ENCODE data around the gene KDM5B.

The KDM5B gene

DNA sequence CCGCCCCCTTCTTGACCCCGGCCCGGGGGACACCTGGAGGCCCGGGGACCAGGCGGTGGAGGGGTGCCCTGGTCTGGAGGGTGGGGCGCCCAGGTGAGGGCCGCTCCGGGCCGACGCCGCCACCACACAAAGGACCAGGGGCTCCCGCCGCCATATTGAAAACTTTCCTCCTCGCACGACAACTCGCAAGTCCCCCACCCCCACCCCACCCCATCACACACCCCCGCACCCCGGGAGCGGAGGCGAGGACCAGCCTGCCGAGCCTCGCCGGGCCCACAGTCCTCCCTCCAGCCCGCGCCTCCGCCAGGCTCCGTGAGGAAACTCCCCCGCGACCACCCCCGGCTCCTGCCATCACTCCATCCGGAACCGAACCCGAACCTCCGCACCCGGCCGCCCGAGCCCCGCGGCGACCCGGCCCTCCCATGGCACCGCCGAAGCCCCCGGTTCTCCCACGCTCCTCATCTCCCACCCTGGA, 733 bp downstream of the KDM5B start:
- no peak for DNase-seq
- H4K20me1 ChIP-seq (ENCODE audit: insufficient read depth, low read length), result no peaks in the 10 kb centered on the region
- H3K9me3 ChIP-seq (replicated peaks; ENCODE audit: insufficient read depth, low read length), result no peaks in the 10 kb centered on the region
- 0 out of 2 replicates have a peak, but pooled peaks cover 2% of the 10 kb centered on the region for H3K4me1 ChIP-seq (ENCODE audit: low read length)
- peaks cover 37% of the 10 kb centered on the region for H3K27me3 ChIP-seq (replicated peaks; ENCODE audit: insufficient read depth, low read length)
- peak overlapping the region; percentile 94 for H2AFZ ChIP-seq (ENCODE audit: low read length)
- H3K79me2 ChIP-seq (ENCODE audit: low read length), result no peaks in the 10 kb centered on the region
- H3K36me3 ChIP-seq (replicated peaks; ENCODE audit: insufficient read depth, low read length), result no peaks in the 10 kb centered on the region
- no peaks in the 10 kb centered on the region for H3K9me2 ChIP-seq (replicated peaks; ENCODE audit: insufficient read depth, low read length)
- H3K4me2 ChIP-seq (ENCODE audit: low read depth, low read length), result peak overlapping the region; percentile 98
- H3K4me3 ChIP-seq (ENCODE audit: low read length), result peak overlapping the region; percentile 83
- H3K9ac ChIP-seq (ENCODE audit: low read length), result peak overlapping the region; percentile 40; the same call in 1 of the 2 replicates
- H3F3A ChIP-seq (ENCODE audit: insufficient read depth, low read length), result no peaks in the 10 kb centered on the region
- H3K27ac ChIP-seq (ENCODE audit: low read length), result no peak overlapping the region
- TF ChIP-seq, protein P1, sequence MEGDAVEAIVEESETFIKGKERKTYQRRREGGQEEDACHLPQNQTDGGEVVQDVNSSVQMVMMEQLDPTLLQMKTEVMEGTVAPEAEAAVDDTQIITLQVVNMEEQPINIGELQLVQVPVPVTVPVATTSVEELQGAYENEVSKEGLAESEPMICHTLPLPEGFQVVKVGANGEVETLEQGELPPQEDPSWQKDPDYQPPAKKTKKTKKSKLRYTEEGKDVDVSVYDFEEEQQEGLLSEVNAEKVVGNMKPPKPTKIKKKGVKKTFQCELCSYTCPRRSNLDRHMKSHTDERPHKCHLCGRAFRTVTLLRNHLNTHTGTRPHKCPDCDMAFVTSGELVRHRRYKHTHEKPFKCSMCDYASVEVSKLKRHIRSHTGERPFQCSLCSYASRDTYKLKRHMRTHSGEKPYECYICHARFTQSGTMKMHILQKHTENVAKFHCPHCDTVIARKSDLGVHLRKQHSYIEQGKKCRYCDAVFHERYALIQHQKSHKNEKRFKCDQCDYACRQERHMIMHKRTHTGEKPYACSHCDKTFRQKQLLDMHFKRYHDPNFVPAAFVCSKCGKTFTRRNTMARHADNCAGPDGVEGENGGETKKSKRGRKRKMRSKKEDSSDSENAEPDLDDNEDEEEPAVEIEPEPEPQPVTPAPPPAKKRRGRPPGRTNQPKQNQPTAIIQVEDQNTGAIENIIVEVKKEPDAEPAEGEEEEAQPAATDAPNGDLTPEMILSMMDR (IDR thresholded peaks at IDR 0.05; ENCODE audit: low read length), result no peak
- TF ChIP-seq EZH2 (optimal IDR thresholded peaks at IDR 0.05; ENCODE audit: low read depth, low read length) (no peak), EZH2phosphoT487 (IDR thresholded peaks at IDR 0.05; ENCODE audit: low read length) (no peak)

DNA sequence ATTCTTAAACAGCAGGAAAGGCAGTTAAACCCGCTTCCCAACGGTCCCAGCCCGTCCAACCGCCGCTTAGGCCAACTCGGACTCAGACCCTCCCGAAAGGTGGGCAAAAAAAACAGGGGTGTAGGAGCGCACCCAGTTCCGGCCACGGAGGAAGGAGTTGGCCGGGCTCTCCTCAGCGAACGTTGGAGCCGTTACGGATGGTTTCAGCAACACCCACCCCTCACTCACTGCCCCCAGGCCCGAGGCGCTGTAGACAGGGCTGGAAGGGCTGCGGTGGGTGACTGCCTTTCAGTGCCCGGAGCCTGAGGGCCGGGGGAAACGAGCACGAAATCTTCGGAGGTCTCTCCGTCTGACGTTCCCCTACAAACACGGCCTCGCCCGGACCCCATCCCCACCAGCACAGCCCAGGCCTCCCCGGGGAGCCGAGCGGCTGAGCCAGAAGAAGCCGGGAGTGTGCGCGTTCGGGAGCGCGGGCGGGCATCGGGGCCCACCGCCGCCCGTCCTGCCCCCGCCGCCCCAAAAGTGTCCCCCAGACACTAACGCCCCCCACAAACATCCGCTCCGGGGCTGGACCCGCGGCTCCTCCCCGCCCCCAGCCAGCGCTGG, 1.3 kb downstream of the KDM5B start:
- Histone ChIP-seq H3K9me2 (replicated peaks; ENCODE audit: insufficient read depth, low read length) (no peaks in the 10 kb centered on the region), H3K79me2 (ENCODE audit: low read length) (no peaks in the 10 kb centered on the region), H3K4me2 (ENCODE audit: low read depth, low read length) (no peak overlapping the region), H3K4me1 (ENCODE audit: low read length) (0 out of 2 replicates have a peak, but pooled peaks cover 2% of the 10 kb centered on the region), H3K4me3 (ENCODE audit: low read length) (no peak overlapping the region), H3F3A (ENCODE audit: insufficient read depth, low read length) (no peaks in the 10 kb centered on the region), H3K27ac (ENCODE audit: low read length) (no peak overlapping the region), H2AFZ (ENCODE audit: low read length) (no peak overlapping the region), H3K36me3 (replicated peaks; ENCODE audit: insufficient read depth, low read length) (no peaks in the 10 kb centered on the region), H3K9me3 (replicated peaks; ENCODE audit: insufficient read depth, low read length) (no peaks in the 10 kb centered on the region), H4K20me1 (ENCODE audit: insufficient read depth, low read length) (no peaks in the 10 kb centered on the region), H3K27me3 (replicated peaks; ENCODE audit: insufficient read depth, low read length) (peaks cover 32% of the 10 kb centered on the region), H3K9ac (ENCODE audit: low read length) (no peak overlapping the region)
- no peak for DNase-seq
- TF ChIP-seq EZH2 (optimal IDR thresholded peaks at IDR 0.05; ENCODE audit: low read depth, low read length), result no peak
- no peak for TF ChIP-seq EZH2phosphoT487 (IDR thresholded peaks at IDR 0.05; ENCODE audit: low read length)

DNA sequence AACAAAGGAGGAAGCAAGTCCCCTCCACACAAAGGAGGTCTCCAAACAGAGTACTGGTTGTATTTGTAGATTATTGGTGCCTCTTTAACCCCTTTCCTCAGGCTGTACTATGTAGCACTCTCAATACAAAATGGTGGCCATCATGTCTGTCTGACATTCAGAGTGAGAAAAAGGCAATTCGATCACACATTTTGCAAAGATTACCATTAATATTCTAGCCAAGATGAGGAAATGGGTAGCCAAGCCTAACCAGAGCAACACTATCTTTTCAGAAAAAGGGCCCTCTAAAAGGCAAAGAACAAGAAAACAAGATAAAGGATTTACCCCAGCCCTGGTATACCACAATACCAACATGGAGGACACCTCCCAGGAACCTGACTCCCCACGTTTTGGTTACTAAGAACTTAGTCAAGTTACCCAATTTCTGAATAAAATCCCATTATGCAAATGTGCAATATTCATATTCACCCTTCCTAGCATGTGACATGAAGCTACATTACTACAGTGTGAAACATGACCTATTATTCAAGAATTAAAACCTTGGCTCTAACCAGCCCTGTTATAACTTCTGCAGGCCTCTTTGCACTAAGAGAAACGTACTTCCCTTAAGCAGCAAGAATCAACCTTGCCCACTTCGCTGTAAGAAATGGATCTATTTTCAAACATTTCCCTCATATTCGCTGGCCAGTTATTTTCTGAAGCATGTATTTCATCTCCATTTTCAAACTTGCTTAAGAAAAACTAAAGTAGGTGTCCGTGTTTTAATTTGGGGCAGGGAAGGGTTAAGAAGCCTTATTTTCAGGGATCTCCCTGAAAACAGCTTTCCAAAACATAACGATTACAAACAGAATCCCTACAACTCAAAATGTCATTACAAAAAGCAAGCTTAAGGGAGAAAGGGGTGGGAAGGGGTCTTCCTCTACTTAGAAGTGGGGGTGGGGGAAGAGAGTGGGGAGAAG, 2.1 kb downstream of the KDM5B start:
- Histone ChIP-seq H3K9me3 (replicated peaks; ENCODE audit: insufficient read depth, low read length) (no peaks in the 10 kb centered on the region), H3K27me3 (replicated peaks; ENCODE audit: insufficient read depth, low read length) (peaks cover 24% of the 10 kb centered on the region), H2AFZ (ENCODE audit: low read length) (no peak overlapping the region), H3K36me3 (replicated peaks; ENCODE audit: insufficient read depth, low read length) (no peaks in the 10 kb centered on the region), H3K9me2 (replicated peaks; ENCODE audit: insufficient read depth, low read length) (no peaks in the 10 kb centered on the region), H3K4me2 (ENCODE audit: low read depth, low read length) (no peak overlapping the region; the same call in 1 of the 2 replicates), H3K9ac (ENCODE audit: low read length) (no peak overlapping the region), H3F3A (ENCODE audit: insufficient read depth, low read length) (no peaks in the 10 kb centered on the region), H3K4me3 (ENCODE audit: low read length) (no peak overlapping the region), H3K4me1 (ENCODE audit: low read length) (no peaks in the 10 kb centered on the region), H4K20me1 (ENCODE audit: insufficient read depth, low read length) (no peaks in the 10 kb centered on the region), H3K79me2 (ENCODE audit: low read length) (no peaks in the 10 kb centered on the region), H3K27ac (ENCODE audit: low read length) (no peak overlapping the region)
- no peak for DNase-seq
- TF ChIP-seq, protein P1 (IDR thresholded peaks at IDR 0.05; ENCODE audit: low read length), result no peak
- TF ChIP-seq EZH2 (optimal IDR thresholded peaks at IDR 0.05; ENCODE audit: low read depth, low read length) (no peak), EZH2phosphoT487 (IDR thresholded peaks at IDR 0.05; ENCODE audit: low read length) (no peak)
